ENCODE measurements around the gene PKNOX2. TPM values are rescaled to one million over a fixed set of nuclear protein-coding genes. Genes with fewer than 3 reads are reported as not detected.

The PKNOX2 gene
- total RNA-seq, 2 donors from 2014 or later: 5.5 to 6.9 TPM

GRCh38 chr11:125176866-125177265, 12.3 kb downstream of the PKNOX2 start:
- no peaks in the 10 kb centered on the region for H3K27me3 ChIP-seq
- peaks cover 0 to 51% of the 10 kb centered on the region in 2 donors for H3K4me1 ChIP-seq
- no peak overlapping the region for H3K27ac ChIP-seq
- no peak overlapping the region for H3K4me3 ChIP-seq
- H3K36me3 ChIP-seq: no peaks in the 10 kb centered on the region
- TF ChIP-seq CTCF (IDR thresholded peaks at IDR 0.05): no peak
- no peaks in the 10 kb centered on the region for H3K9me3 ChIP-seq
- no peak for DNase-seq (ENCODE audit: low spot score)

- H3K36me3 ChIP-seq: no peaks in the 10 kb centered on the region
- H3K9me3 ChIP-seq: no peaks in the 10 kb centered on the region
- H3K27me3 ChIP-seq: no peaks in the 10 kb centered on the region
- TF ChIP-seq CTCF (IDR thresholded peaks at IDR 0.05): no peak
- DNase-seq (ENCODE audit: low spot score): no peak
- H3K4me1 ChIP-seq: peaks cover 0 to 51% of the 10 kb centered on the region in 2 donors
- H3K27ac ChIP-seq: no peak overlapping the region
- H3K4me3 ChIP-seq: no peak overlapping the region
Observed at GRCh38 chr11:125177543-125177942, 13.0 kb downstream of the PKNOX2 start.

- no peak overlapping the region for H3K4me3 ChIP-seq
- H3K9me3 ChIP-seq: no peaks in the 10 kb centered on the region
- peaks cover 0 to 51% of the 10 kb centered on the region in 2 donors for H3K4me1 ChIP-seq
- no peak for TF ChIP-seq CTCF (IDR thresholded peaks at IDR 0.05)
- H3K27me3 ChIP-seq: no peaks in the 10 kb centered on the region
- no peak for DNase-seq (ENCODE audit: low spot score)
- no peaks in the 10 kb centered on the region for H3K36me3 ChIP-seq
- no peak overlapping the region for H3K27ac ChIP-seq
Observed at GRCh38 chr11:125179346-125179745, 14.8 kb downstream of the PKNOX2 start.

- DNase-seq (ENCODE audit: low spot score): no peak
- no peak overlapping the region for H3K4me3 ChIP-seq
- H3K4me1 ChIP-seq: peaks cover 0 to 47% of the 10 kb centered on the region in 2 donors
- H3K36me3 ChIP-seq: no peaks in the 10 kb centered on the region
- H3K27ac ChIP-seq: peak overlapping the region in 1 of 2 donors; percentile 24
- no peaks in the 10 kb centered on the region for H3K9me3 ChIP-seq
- no peak for TF ChIP-seq CTCF (IDR thresholded peaks at IDR 0.05)
- H3K27me3 ChIP-seq: no peaks in the 10 kb centered on the region
Observed at GRCh38 chr11:125179895-125180294, 15.3 kb downstream of the PKNOX2 start.

GRCh38 chr11:125180413-125181305, 16.1 kb downstream of the PKNOX2 start:
- Histone ChIP-seq H3K4me1 (peaks cover 0 to 39% of the 10 kb centered on the region in 2 donors), H3K4me3 (no peak overlapping the region), H3K27me3 (no peaks in the 10 kb centered on the region), H3K27ac (no peak overlapping the region), H3K36me3 (no peaks in the 10 kb centered on the region), H3K9me3 (no peaks in the 10 kb centered on the region)
- no peak for TF ChIP-seq CTCF (IDR thresholded peaks at IDR 0.05)
- no peak for DNase-seq (ENCODE audit: low spot score)

Data from right atrium auricular region (tissue), 2 donors.